Kidney epithelial cell (primary cell): Measurements from ENCODE around the gene KIF26B. TPM values are rescaled to one million over a fixed set of nuclear protein-coding genes. Genes with fewer than 3 reads are reported as not detected.

Source experiments
- DNase-seq: peaks from one replicate; pipeline ENCODE4 v3.0.0-alpha.2; 2010; ENCODE audit warnings: low read depth
- H3K27me3 ChIP-seq: 2 replicates; pipeline ENCODE4 v1.6.0; 2011; ENCODE audit warnings: low read length; ENCODE audit not compliant: control insufficient read depth, insufficient read depth
- H3K36me3 ChIP-seq: 2 replicates; pipeline ENCODE4 v1.5.1; 2011; ENCODE audit warnings: low read length; ENCODE audit not compliant: control insufficient read depth, insufficient read depth
- H3K4me3 ChIP-seq: 2 replicates; pipeline ENCODE4 v1.5.1; 2011; ENCODE audit warnings: low read depth, mild to moderate bottlenecking, control low read depth, low read length
- total RNA-seq: library from RNA; depleted of rRNA; stranded (reverse); fragments of >200 nt; gene quantifications from 2 replicates; pipeline ENCODE4 v1.2.3, GENCODE V29; 2015
- TF ChIP-seq, protein P1 (sequence below): IDR thresholded peaks from 2 replicates; pipeline ENCODE4 v1.5.1; 2011; ENCODE audit warnings: mild to moderate bottlenecking, moderate library complexity, low read length, control low read depth, inconsistent platforms; ENCODE audit not compliant: insufficient read depth, poor library complexity, severe bottlenecking

The KIF26B gene
- total RNA-seq, 1 donor from 2014 or later, result 14.6 TPM

DNA sequence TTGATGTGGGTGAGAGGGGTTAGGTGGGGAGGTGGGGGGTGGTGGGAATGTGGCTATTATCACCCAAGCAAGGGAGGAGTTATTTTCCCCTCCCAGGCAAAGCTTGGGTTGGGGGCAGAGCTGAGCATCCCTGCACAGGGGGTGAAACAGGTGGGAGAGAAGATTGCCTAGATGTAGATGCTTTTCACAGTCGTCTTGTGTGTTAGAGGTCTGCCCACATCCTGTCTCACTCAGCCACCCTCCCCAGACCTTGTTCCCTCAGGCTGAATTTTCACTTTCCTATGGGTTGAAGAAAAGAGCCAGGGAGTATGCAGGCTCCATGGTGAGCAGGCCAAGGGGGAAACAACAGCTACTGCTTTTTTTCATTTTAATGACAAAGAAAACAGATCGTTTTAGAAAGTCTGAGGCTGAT, 223.5 kb downstream of the KIF26B start:
- TF ChIP-seq, protein P1, sequence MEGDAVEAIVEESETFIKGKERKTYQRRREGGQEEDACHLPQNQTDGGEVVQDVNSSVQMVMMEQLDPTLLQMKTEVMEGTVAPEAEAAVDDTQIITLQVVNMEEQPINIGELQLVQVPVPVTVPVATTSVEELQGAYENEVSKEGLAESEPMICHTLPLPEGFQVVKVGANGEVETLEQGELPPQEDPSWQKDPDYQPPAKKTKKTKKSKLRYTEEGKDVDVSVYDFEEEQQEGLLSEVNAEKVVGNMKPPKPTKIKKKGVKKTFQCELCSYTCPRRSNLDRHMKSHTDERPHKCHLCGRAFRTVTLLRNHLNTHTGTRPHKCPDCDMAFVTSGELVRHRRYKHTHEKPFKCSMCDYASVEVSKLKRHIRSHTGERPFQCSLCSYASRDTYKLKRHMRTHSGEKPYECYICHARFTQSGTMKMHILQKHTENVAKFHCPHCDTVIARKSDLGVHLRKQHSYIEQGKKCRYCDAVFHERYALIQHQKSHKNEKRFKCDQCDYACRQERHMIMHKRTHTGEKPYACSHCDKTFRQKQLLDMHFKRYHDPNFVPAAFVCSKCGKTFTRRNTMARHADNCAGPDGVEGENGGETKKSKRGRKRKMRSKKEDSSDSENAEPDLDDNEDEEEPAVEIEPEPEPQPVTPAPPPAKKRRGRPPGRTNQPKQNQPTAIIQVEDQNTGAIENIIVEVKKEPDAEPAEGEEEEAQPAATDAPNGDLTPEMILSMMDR, result no peak
- Histone ChIP-seq H3K36me3 (no peaks in the 10 kb centered on the region), H3K27me3 (no peaks in the 10 kb centered on the region), H3K4me3 (no peak overlapping the region)
- DNase-seq, result no peak

DNA sequence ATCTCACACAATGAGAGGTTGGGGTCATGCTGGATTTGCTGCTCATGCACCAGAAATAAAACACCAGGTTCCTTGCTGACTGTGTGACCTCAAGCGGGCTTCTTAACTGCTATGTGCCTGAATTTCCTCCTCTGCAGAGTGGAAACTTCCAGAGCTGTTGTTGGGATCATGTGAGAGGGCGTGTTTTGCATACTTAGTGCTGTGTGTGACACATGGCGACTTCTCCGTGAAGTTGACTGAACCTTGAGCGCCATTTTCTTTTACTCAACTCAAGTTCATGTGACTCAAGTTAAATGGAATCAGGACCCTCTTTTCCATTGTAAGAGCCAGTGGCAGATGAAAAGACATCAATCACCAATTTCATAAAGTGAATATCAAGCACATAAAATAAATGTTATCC, 224.0 kb downstream of the KIF26B start:
- TF ChIP-seq, protein P1, result no peak
- DNase-seq, result no peak
- H3K27me3 ChIP-seq, result no peaks in the 10 kb centered on the region
- no peaks in the 10 kb centered on the region for H3K36me3 ChIP-seq
- H3K4me3 ChIP-seq, result no peak overlapping the region

DNA sequence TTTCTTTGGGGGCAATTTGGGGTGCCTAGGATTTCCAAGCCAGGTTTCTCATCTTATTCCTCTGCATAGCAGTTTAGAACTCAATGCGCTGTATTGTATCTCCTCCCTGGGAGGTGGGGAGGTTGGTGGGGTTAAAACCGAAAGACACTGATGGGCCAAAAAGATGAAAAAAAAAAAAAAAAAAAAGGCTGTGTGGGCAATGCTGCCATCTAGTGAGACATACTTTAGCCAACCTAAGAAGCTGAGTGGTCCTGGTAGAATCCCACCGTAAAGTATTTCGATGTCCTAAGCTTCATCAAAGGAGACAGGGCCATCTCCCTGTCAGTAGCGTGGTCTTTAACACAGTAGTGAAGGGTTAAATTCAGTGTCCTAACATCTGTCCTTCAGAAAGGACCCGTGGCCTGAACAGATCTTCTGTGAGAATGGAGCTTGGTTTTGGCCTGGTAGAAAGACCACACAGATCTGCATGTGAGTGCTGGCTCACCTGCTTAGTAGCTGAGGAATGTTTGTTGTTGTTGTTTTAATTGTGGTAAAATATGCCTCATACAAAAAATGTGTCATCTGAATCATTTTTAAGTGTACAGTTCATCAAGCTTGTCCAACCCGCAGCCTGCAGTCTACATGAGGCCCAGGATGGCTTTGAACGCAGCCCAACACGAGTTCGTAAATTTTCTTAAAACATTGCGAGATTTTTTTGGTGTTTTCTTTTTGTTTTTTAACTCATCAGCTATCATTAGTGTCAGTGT, 226.2 kb downstream of the KIF26B start:
- H3K4me3 ChIP-seq, result no peak overlapping the region
- no peak for DNase-seq
- H3K27me3 ChIP-seq, result no peaks in the 10 kb centered on the region
- no peaks in the 10 kb centered on the region for H3K36me3 ChIP-seq
- TF ChIP-seq, protein P1, result peak; percentile 9

DNA sequence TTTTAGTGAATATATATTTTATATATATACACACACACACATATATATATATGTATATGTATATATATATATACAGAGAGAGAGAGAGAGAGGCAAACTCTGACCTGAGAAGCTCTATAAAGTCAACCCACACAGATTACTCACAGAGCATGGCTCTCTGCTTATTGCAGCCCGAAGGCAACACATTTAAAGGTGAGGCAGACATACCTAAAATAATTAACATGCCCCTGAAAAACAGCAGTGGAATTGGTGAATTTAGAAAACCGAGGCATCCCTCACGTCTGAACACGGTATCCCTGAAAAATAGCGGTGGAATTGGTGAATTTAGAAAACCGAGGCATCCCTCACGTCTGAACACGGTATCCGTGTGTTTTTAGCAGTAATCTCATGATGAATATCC, 228.2 kb downstream of the KIF26B start:
- H3K27me3 ChIP-seq, result no peaks in the 10 kb centered on the region
- no peak for DNase-seq
- TF ChIP-seq, protein P1, result no peak

DNA sequence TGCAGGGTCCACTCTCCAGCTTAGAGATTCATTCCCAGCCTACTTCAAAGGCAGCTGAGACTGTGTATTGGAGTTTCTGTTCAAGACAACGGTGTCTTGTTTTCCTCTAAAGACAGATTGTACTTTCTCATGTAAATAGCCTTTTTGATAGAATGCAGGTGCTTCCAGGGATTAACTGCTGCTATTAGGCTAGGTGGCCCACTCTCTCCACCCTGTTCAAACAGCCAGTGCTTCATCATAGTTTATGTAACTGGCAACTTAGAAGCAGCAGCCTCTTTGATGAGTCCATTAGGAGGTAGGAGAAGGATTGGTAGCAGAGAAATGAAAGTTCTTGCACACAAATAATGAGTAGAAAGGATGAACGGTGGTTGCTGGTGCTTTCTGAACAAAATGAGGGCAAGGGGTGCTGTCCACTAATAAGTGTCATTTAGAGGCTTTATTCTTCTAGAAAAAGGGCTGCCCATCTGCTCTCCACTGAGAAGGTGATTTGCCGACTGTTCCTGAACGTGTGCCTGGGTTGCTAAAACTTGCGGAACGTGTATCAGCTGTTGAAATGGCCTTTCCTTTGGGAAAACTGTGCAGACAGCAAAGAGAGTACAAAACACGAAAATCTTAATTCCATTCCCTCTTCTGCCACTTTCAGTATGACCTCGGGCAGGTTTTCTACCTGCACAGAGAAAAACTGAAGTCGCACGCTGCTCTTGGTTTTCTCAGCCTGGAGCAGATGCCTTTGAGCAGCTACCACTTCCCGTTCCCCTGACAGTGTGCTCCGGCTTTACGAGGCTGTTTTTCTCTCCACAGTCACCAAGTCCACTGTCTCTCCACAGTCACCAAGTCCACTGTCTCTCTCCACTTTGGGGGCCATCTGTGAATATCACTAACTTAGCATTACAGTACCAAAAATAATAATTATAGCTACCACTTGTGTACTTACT, 228.9 kb downstream of the KIF26B start:
- Histone ChIP-seq H3K36me3 (no peaks in the 10 kb centered on the region), H3K27me3 (no peaks in the 10 kb centered on the region), H3K4me3 (no peak overlapping the region)
- no peak for DNase-seq
- TF ChIP-seq, protein P1, result no peak

More for the DNA sequence above, 228.2 kb downstream of the KIF26B start:
- Histone ChIP-seq H3K36me3 (no peaks in the 10 kb centered on the region), H3K4me3 (no peak overlapping the region)
